Adrenal gland (tissue), 5 donors: ENCODE results near the gene ASTN2.

Source experiments
- CTCF ChIP-seq, 6 experiments: fragments of 450-650 bp in 4 of 6; fragments of 200-600 bp in 2 of 6; sonication (generic) in 1 of 6; IDR thresholded peaks; 1 replicate in 5 of 6; 2 replicates in 1 of 6; pipeline versions ENCODE4 v1.5.1 to v1.8.0; 2016 to 2021; ENCODE audit warnings: antibody characterized with exemption in 6 of 6, mild to moderate bottlenecking in 2 of 6, moderate library complexity in 1 of 6
- POLR2A ChIP-seq, 2 donors: fragments of 450-650 bp; IDR thresholded peaks; one replicate each; pipeline ENCODE4 v1.6.1; 2017; ENCODE audit warnings: antibody characterized with exemption in 2 of 2, mild to moderate bottlenecking in 2 of 2, moderate library complexity in 1 of 2
- donor health status: DM: no; HTN: no; CAD: no.

- TF ChIP-seq CTCF (IDR thresholded peaks at IDR 0.05) (no peak), POLR2A (IDR thresholded peaks at IDR 0.05) (no peak)
Measured at GRCh38 chr9:116712781-116713180, 702.1 kb downstream of the ASTN2 start.
